RWPE2 (cell line): Measurements from ENCODE around the gene OR4D10.

Experiments
- ATAC-seq: fragments of 200-7000 bp; cut with Tn5 transposase; 3 replicates; pipeline ENCODE4 v1.9.1; 2021; ENCODE audit warnings: low read depth
- DNase-seq: peaks from one replicate; pipeline ENCODE4 v3.0.0-alpha.2; 2020; ENCODE audit warnings: low spot score
- H3K27ac ChIP-seq: fragments of 450-650 bp; 2 replicates; pipeline ENCODE4 v1.5.1; 2017; ENCODE audit warnings: mild to moderate bottlenecking; ENCODE audit not compliant: poor library complexity, severe bottlenecking
- H3K27me3 ChIP-seq: fragments of 250-450 bp; sonication (Bioruptor Pico); 2 replicates; pipeline ENCODE4 v1.5.1; 2021; ENCODE audit warnings: mild to moderate bottlenecking, moderate library complexity; ENCODE audit not compliant: insufficient read depth, poor library complexity, severe bottlenecking
- H3K36me3 ChIP-seq: fragments of 250-450 bp; sonication (Bioruptor Pico); 2 replicates; pipeline ENCODE4 v1.5.1; 2020; ENCODE audit warnings: low read depth, mild to moderate bottlenecking, moderate library complexity
- H3K4me1 ChIP-seq: fragments of 250-450 bp; sonication (Bioruptor Pico); 2 replicates; pipeline ENCODE4 v1.5.1; 2021; ENCODE audit warnings: mild to moderate bottlenecking, moderate library complexity; ENCODE audit not compliant: insufficient read depth, poor library complexity, severe bottlenecking
- H3K4me3 ChIP-seq: fragments of 250-450 bp; sonication (Bioruptor Pico); 2 replicates; pipeline ENCODE4 v1.5.1; 2021; ENCODE audit warnings: mild to moderate bottlenecking, moderate library complexity; ENCODE audit not compliant: severe bottlenecking
- H3K9me3 ChIP-seq: fragments of 250-450 bp; sonication (Bioruptor Pico); 2 replicates; pipeline ENCODE4 v1.5.1; 2021; ENCODE audit warnings: mild to moderate bottlenecking, moderate library complexity; ENCODE audit not compliant: severe bottlenecking
- CTCF ChIP-seq: fragments of 450-650 bp; IDR thresholded peaks from one replicate; pipeline ENCODE4 v1.5.1; 2017; ENCODE audit warnings: mild to moderate bottlenecking, moderate library complexity; ENCODE audit not compliant: poor library complexity, severe bottlenecking

Gene OR4D10

GRCh38 chr11:59520741-59521140 lies 47.6 kb downstream of the OR4D10 start:
- no peaks in the 10 kb centered on the region for H3K36me3 ChIP-seq
- no peaks in the 10 kb centered on the region for H3K27me3 ChIP-seq
- DNase-seq = no peak
- TF ChIP-seq CTCF = no peak
- H3K27ac ChIP-seq = no peak overlapping the region
- ATAC-seq = no peak
- H3K9me3 ChIP-seq = no peaks in the 10 kb centered on the region
- H3K4me1 ChIP-seq = no peaks in the 10 kb centered on the region
- no peak overlapping the region for H3K4me3 ChIP-seq

DNA sequence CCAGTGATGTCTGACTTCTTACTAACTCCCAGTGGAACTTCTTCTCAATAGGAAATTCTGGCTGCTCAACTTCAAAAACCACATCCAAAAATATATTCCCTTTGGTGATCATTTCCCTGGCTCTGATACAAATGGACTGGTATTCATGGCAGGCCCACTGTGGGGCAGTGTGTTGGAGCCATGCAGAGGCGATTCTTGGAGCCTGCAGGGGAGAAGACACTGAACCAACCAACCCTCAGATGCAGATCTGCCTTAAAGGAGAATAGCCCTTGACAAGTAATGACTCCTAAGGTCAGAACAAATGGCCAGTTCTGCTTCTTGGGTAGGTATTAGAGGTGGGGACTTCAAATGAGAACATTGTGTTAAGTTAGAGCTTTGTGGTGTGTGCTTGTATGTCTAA lies 50.4 kb downstream of the OR4D10 start:
- Histone ChIP-seq H3K27me3 (no peaks in the 10 kb centered on the region), H3K4me1 (no peaks in the 10 kb centered on the region), H3K4me3 (no peak overlapping the region), H3K36me3 (no peaks in the 10 kb centered on the region), H3K9me3 (no peaks in the 10 kb centered on the region), H3K27ac (no peak overlapping the region)
- ATAC-seq (peak; percentile 44; the same call in 2 of the 3 replicates), DNase-seq (no peak)
- no peak for TF ChIP-seq CTCF

DNA sequence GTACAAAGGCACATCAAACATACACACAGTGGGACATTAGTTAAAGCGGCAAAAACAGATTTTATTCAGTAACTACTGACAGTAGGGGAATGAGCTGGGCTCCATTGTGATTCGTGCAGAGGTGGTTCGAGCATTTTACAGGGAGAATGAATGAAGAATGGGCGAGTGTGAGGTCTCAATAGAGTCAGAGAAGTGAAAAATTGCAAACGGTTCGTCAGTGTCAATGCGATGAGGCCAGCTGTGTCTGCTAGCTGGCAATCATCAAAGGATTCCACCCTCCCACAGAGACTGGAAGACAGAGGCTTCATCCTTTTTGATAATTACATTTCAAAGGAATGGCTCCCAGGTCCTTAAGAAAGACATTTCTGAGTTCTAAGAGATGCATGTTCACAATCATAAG lies 55.6 kb downstream of the OR4D10 start:
- Histone ChIP-seq H3K4me3 (no peak overlapping the region), H3K27ac (no peak overlapping the region), H3K27me3 (no peaks in the 10 kb centered on the region), H3K4me1 (no peaks in the 10 kb centered on the region), H3K36me3 (no peaks in the 10 kb centered on the region), H3K9me3 (no peaks in the 10 kb centered on the region)
- ATAC-seq (no peak), DNase-seq (no peak)
- TF ChIP-seq CTCF = no peak
